Fibroblast of skin of scalp (primary cell): ENCODE data around the gene MOB3B.
A peak's percentile ranks its signal among the peaks of the same experiment; 100 is the strongest.
"Not testable (repeated sequence)": the region's sequence is repeated elsewhere in the genome, so short reads cannot be mapped to it uniquely, and the experiment has no call there.

ENCODE experiments used
- DNase-seq: peaks from one replicate; pipeline ENCODE4 v3.0.0-alpha.2; 2013

MOB3B gene

GRCh38 chr9:27473111-27473529 lies 56.5 kb downstream of the MOB3B start:
- DNase-seq, result peak; percentile 31

DNA sequence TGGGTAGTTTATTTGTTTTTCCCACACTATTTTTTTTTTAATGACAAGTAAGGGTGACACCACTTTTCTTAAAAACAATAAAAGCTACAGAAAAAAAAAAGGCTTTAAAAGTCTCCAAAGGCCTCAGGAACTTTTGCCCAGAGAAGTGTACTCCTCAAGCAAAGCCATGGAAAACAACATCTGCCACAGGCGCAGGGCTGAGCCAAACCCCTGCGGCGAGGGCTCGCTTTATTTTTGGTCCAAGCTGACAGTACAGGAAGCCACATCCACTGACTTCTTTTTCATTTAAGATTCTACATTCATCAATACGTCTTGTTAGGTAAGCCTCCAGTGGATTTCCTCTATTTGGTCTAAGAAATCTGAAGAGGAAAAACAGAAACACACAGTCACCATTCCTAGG lies 57.4 kb downstream of the MOB3B start:
- DNase-seq, result peak; percentile 13

- peak; percentile 7 for DNase-seq
These were observed 57.8 kb downstream of the MOB3B start for GRCh38 chr9:27471789-27472188.

GRCh38 chr9:27471366-27471765 lies 58.2 kb downstream of the MOB3B start:
- DNase-seq, result no peak

DNA sequence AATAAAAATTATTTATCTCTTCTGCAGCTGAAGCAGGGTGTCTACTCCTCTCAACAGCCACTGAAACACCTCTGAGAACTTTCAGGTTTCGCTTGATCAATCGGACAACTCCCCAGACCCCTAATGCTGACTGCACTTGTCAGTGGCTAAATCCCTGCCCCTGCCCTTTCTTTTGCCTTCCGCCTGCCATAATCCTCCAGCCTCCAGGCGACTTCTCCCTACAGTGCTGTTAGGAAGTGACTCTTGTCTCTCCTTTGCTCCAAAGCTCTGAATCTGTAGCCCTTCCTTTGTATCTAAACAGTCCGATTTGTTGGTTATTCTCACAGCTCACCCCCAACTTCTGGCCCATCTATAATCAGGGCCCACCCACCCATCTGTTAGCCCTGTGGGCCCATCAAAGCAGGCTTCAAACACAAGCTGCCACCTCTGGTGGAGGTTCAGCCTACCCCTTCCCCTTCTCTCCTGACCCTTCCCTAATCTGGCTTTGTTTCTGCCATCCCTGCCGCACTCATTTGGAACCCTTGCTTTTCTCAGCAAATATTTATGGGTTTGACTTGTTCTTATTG lies 59.2 kb downstream of the MOB3B start:
- DNase-seq, result no peak

DNA sequence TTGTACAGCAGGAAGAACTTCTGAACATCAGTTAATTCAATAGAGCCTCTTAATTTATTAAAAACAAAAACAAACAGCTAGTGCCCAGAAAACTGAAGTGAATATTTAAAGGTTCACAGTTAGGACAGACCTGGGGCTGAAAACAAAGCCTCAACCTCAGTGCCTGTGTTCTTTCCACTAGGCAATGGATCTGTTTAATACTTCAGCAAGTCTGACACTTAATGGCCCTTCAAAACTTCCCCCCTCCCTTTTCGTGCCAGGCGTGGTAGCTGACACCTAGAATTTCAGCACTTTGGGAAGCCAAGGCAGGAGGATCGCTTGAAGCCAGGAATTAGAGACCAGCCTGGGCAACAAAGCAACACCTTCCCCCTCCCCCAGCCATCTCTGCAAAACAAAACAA lies 60.1 kb downstream of the MOB3B start:
- DNase-seq, result no peak

DNA sequence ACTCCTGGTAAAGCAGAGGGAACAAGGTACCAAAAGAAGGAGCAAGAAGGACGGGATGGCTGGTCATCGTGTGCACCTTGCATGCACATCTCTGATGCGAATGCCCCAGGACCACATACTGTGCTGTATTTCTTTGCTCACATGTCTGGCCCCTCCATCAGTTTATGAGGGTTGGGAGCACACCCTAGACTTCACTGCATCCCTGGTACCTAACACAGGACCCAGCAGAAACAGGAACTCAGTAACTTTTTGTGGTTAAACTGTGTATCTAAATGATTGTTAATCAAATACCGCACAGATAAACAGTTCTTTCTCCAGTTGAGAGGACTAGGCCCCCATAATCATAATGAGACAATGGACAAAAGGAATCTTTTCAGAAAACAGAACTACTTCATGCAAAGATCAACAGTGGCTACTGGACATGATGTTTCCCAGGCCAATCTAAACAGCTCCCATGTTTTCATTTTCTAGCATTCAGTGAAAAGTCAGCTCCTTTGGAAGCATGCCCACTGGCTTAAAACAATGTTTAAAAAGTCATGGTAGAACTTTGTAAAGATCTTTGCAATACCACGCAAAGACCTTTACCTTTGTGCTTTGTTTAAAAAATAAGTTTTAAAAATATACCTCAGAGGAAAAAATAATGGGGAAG lies 61.0 kb downstream of the MOB3B start:
- no peak for DNase-seq

GRCh38 chr9:27468000-27468399 lies 61.6 kb downstream of the MOB3B start:
- DNase-seq, result no peak

DNA sequence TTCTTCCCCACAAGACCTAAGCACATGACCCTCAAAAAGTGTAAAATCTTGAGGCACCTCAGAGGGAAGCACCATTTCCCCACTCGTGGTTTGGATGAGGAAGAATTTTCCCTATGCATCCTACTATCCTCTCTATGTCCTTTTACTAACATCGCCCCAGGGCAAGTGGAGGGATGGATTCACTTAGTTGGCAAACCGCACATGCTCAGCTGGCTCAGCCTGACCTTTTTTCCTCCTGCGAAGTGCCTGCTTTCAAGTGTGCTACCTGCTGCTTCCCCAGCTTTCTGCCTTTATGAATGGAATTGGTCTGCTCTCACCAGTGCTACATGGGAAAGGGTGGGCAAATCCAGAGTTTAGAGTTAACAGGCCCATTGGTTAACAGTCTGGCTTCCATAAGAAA lies 62.1 kb downstream of the MOB3B start:
- DNase-seq, result no peak

DNA sequence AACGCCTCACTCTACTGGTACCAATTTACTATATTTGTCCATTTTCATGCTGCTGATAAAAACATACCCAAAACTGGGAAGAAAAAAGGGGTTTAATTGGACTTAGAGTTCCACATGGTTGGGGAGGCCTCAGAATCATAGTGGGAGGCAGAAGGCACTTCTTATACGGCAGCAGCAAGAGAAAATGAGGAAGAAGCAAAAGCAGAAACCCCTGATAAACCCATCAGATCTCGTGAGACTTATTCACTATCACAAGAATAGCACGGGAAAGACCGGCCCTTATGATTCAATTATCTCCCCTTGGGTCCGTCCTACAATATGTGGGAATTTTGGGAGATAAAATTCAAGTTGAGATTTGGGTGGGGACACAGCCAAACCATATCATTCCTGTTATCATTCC lies 63.1 kb downstream of the MOB3B start:
- not testable (repeated sequence) for DNase-seq

DNA sequence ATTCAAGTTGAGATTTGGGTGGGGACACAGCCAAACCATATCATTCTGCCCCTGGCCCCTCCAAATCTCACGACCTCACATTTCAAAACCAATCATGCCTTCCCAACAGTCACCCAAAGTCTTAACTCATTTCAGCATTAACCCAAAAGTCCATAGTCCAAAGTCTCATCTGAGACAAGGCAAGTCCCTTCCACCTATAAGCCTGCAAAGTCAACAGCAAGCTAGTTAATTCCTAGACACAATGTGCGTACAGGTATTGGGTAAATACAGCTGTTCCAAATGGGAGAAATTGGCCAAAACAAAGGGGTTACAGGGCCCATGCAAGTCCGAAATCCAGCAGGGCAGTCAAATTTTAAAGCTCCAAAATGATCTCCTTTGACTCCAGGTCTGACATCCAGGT lies 64.7 kb downstream of the MOB3B start:
- not testable (repeated sequence) for DNase-seq

DNA sequence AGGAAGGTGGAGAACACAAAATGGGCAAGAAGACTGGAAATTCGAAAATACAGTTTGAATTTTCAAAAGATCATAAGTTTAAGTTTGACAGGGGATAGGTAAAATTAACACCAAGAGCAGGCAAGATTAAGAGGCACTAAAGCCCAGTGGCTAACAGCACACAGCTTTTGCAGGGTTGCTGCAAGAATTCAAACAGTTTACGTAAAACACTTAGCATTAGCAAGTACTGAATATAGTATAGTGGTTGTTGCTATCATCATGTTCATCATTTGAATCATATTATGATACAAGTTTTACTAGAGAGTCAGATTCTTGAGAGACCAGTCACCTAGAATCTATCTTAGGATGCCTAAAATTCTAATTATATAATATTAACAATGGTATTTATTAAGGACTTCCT lies 66.8 kb downstream of the MOB3B start:
- DNase-seq, result no peak

DNA sequence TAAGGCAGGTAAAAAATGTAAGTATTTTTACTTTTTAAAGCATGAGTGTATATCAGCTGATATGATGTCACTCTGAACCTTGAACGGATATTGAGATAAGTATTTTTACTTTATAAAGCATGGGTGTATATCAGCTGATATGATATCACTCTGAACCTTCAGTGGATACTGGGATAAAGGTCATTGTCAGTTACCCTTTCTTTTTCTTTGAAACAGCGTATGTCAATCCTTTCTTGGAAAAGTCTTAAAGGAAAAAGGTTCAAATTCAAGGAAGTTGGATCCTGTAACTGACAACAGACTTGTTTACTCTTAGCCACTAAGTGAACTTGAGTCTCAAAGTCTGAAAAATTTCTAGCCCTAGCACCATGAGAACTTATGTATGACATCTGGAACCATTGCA lies 67.2 kb downstream of the MOB3B start:
- DNase-seq, result no peak

GRCh38 chr9:27460226-27461023 lies 69.2 kb downstream of the MOB3B start:
- DNase-seq, result no peak

- DNase-seq, result no peak
These were observed 72.2 kb downstream of the MOB3B start for GRCh38 chr9:27457445-27457844.

DNA sequence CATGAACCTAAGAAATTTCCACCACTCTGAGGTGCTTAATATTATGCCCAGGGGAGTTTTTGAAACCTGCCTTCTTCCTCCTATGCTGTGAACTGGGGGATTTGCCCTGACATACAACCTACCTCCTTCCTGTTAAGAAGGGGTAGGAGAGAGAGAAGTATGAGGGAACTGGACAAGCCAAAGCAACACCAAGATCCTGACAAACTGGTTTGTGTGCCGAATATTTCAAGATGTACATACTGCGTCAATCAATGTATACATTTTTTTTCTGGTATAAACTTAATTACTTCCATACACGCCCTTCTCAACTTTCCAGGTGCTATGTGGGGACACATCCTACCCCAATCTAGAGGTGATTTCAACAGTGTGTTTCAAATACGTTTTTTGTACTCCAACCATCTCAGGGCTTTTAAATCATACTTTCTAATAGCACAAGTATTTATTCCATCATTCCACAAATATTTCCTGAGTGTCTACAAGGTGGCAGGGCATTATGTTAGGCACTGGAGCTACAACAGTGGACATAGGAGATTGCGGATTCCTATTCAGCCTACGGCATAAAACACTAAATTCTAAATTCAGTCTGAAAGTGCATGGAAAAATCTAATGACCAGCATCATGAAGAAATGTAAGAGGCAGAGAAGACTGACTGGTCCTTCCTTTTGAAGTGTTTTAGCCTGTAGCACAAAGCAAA lies 75.6 kb downstream of the MOB3B start:
- no peak for DNase-seq

DNA sequence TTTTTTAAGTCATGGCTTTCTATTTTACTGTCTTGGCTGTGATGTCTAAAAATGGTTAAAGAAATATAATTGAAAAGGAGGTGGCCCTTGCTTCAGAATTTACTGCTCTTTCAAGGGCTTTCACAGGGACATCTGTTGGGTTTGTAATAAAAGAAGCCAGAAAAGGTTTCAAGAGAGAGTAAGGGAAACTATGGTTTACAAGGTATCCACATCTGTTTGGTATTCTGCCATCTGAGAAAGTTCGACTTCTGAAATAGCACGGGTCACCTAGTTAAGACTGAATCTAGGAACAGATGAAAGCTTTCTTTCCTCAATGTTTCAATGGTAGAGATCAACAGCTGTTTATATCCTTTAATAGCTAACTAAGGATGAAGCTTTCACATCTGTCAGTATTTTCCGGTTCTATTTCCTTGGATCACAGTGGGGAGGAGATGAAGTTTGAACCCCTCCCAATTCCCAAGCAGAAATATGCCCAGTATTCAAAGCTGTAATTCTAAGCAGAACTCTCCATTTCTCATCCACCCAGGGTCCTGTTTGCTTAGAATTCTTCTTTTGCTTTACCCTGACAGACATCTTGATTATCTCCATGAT lies 78.3 kb downstream of the MOB3B start:
- no peak for DNase-seq

DNA sequence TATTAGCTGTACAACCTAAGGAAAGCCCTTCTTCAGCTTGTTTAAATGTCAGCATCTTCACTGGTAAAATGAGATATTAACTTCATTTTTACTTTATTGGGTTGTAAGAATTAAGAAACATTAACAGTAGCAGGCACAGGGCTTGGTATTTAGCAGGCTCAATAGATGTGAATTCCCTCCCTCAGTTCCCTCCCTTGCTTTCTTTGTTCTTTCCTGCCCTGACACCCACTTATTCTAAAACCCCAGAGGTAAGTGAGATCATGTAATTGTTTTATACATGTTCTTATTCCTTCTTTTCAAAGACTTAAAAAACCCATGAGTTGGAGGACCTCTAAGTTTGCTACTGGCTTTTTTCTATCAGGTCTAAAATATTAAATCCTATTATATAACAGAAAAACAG lies 78.9 kb downstream of the MOB3B start:
- no peak for DNase-seq

DNA sequence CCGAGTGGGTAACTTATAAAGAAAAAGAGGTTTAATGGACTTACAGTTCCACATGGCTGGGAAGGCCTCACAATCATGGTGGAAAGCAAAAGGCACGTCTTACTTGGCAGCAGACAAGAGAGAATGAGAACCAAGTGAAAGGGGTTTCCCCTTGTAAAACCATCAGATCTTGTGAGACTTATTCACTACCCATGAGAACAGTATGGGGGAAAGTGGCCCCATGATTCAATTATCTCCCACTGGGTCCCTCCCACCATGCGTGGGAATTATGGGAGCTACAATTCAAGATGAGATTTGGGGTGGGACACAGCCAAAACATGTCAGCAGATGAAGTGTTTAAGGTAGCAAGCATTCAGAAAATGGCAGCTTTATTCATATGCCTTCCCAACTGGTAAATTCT lies 81.3 kb downstream of the MOB3B start:
- DNase-seq, result not testable (repeated sequence)

- DNase-seq, result no peak
These were observed 82.5 kb downstream of the MOB3B start for GRCh38 chr9:27447031-27447683.

- DNase-seq, result no peak
These were observed 83.9 kb downstream of the MOB3B start for GRCh38 chr9:27445688-27446087.

GRCh38 chr9:27445057-27445595 lies 84.5 kb downstream of the MOB3B start:
- no peak for DNase-seq
